HG03439 (cell line): ENCODE data around the gene C10orf105.

Experiments
- ATAC-seq: cut with Tn5 transposase; IDR thresholded peaks from one replicate; pipeline ENCODE4 v1.9.1; 2021; ENCODE audit warnings: mild to moderate bottlenecking, moderate library complexity; ENCODE audit not compliant: unreplicated experiment

The C10orf105 gene

DNA sequence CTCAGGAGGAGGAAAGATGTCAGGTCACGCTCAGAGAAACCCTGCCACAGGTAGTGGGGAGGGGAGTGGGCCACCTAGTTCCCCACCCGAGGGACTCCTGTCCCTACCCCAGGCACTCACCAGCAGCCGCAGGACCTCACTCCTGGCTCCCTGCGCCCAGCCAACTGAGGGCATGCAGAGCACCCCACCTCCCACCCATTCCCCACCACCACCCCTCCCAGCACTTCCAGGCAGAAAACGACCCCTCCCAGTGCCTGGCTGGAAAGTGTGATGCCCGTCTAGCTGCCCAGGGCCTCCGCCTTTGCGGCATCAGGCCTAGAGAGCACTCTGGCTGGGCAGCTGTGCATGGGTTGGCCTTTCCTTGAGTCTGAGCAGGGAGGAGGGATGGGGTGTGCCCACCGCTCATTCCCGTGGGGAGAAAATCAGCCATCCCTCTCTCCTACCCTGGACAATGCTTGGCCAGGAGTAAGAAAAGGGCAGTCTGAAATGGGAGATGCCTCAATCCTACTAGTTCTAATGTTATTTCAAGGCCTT lies 1.3 kb downstream of the C10orf105 start:
- ATAC-seq = no peak

DNA sequence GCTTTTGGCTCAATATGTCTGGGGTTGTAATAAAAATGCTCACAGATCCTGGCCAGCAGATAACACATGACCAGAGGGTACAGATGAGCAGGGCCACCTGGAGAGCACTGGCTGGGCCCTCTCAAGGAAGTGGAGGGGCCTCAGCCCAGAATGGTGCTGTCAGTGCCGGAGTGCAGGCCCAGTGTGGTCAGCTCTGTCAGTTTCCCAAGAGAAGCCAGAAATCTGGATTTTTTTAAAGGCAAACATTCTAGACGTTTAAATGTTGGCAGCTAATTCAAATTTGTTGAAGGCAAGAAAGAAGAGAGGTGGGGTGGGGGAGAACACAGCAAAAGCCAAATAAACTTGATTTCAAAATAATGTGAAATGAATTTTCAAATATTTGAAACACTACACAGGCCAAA lies 2.0 kb downstream of the C10orf105 start:
- no peak for ATAC-seq

DNA sequence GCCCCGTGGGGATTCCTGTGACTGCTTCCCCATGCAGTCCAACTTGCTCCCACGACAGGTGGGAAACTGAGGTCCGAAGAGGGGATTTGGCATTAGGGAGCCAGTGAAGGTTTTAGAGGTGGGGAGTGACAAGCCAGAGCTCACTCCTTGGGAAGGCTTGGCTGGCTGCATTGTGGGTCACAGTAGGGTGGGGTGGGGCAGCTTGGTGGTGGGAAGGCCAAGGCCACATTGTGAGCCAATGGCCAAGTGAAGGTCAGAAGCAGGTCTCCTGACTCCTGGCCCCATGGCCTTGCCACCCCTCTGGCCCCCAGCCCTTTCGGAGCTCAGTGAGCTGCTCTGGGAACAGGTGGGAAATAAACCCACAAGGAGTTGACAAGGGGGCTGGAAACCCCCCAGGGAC lies 2.5 kb downstream of the C10orf105 start:
- no peak for ATAC-seq

DNA sequence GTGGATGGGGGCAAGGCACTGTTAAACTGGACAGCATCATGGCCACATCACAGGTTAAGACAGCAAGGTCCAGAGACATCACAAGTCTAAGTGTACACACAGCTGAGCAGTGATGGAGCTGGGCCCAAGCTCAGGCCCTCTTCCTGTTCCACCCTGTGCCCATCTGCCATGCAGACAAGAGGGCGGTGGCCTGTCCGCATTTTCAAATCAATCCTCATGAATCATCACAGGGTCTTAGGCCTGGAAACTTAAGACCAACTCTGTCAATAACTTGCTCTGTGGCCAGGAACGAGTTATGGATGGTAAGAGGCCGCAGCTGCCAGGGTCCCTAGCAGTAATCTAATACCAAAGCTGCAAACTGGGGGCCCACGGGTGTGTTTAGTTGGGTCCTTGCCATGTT lies 3.2 kb downstream of the C10orf105 start:
- no peak for ATAC-seq

DNA sequence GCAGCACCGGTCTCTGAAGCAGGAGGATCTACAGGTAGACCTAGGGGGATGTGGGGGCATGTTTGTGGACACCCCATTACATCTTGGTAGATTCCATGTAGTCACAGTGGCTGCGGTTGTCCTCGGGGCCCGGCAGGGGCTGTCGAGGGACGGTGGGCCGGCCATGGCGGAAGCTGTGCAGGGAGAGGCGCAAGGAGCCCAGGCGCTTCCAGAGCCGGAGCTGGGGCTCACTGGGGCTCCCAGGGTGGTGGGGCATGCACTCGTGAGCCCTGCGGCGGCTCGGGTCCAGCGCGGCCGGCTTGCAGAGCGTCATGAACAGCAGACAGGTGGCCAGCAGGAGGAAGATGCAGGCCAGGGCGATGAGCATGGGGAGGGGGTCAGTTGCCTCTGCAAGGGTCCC lies 3.7 kb downstream of the C10orf105 start:
- no peak for ATAC-seq

DNA sequence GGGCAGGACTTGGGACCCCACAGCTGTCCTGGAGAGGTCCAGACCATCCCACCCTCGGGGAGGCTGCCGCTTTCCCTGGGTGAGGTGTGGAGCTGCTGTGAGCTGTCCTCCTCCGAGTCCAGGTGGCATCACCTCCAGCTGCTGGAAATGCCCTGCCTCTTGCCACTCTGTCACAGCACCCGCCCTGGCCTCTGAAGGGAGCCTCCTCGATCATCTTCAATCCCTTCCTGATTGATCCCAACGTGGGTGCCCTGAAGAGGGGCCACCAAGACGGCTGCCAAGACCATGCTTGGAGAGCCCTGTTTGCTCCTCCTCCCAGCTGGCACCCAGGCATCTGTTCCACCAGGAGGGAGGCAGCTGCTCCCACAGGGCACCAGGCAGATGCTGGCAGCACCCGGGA lies 4.6 kb downstream of the C10orf105 start:
- ATAC-seq = no peak

DNA sequence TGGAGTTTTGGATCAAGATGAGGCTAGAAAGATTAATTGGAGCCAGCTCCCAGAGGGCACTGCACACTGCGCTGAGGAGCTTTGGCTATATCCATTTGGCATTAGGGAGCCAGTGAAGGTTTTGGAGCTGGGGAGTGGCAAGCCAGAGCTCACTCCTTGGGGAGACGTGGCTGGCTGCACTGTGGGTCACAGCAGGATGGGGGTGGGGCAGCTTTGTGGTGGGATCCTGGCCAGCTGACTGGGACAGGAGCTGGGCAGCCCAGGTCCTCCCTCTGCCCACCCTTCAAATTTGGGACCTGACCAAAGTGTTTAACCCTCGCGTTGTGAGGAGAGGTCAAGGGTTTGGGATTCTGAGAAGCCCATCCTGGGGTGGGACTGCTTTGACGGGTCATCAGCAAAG lies 5.0 kb downstream of the C10orf105 start:
- ATAC-seq = no peak

DNA sequence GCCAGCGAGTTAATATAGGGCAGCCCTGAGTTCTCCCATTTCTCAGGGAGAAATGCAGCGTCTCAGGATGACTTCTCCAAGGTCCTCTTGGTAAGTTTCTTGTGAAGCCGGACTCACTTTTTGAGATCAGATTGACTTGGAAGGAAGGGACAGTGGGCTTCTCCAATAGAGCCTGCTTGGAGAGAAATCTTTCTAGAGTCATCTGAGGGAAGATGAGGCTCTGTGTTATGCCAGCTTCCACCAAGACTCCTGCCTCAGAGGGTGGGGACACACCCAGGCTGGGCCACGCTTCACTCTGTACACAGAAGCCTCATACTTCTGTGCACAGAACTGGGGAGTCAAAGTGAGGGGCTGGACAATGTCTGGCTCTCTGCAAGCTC lies 5.6 kb downstream of the C10orf105 start:
- no peak for ATAC-seq

DNA sequence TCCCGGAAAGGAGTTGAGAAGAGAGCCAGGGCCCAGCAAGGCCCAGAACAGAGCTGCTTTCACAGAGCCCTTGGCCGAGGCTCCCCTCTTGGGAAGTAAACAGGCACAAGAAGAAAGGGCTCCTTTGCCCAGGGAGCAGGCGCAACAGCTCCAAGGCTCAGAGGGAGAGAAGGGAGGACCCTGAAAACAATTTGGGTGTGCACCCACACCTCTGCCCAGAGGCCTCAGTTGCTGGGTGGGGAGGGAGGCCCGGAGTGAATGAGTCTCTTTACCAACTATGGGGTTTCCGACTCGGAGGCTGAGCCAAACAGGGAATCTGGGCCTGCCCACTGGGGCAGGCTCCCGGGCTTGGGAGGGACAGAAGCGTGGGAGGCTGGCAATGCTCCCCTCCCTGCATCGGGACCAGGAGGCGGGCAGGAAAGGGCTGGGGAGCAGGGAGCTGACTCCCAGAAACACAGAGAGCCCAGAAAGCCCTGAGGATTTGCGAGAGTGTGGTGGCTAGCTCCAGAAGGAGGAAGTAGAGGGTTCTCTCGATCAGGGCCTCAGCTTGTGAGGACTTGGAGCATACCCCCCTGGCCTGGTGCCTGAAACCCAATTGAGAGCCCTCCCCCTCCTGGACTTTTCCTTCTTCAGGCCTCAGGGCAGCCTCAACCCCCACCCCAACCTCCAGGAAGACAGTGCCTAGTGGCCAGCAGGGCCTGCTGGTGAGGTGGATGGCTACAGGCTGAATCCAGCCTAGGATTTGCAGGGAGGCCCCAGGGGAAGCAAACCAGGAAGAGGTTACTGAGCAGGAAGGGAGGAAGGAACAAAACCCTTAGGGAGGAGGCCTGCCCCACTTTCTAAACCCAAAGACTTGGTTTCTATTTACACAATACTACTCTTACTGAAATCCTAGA lies 6.2 kb downstream of the C10orf105 start:
- no peak for ATAC-seq

DNA sequence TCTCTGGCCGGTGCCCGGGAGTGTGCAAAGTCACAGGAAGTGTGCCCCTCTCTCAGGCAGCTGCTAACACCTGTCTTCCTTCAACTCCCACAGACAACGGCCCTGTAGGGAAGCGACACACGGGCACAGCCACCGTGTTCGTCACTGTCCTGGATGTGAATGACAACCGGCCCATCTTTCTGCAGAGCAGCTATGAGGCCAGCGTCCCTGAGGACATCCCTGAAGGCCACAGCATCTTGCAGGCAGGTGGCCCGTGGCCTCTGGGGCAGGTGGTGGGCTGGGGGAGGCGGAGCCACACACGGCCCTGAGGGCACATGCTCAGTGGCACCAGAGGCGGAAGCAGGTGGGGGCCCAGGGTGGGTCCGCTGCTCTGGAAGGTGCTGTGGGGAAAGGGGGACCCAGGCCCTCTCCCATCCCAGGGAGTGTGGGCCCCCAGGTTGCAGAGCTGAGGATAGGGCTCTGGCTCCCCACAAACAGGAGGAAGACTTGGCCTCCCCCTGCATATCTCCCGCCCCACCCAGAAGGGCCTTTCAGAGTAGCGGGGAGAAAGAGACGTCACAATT lies 6.9 kb downstream of the C10orf105 start:
- ATAC-seq = no peak

DNA sequence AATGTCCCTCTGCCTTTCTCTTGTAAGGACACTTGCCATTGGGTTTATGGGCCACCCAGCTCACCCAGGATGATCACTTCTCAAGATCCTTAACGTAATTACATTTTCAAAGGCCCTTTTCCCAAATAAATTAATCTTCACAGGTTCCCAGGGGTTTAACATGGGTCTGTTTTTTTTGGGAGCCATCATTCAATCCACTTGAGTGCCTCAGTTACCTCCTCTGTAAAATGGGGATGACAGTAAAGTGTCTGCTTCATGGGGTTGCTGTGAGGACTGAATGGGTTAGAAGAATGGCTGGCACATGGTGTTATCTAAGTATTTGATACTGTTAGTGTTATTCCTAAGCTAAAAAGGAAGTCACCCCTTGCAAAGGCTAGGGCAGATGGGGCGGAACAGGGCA lies 7.4 kb downstream of the C10orf105 start:
- ATAC-seq = no peak

DNA sequence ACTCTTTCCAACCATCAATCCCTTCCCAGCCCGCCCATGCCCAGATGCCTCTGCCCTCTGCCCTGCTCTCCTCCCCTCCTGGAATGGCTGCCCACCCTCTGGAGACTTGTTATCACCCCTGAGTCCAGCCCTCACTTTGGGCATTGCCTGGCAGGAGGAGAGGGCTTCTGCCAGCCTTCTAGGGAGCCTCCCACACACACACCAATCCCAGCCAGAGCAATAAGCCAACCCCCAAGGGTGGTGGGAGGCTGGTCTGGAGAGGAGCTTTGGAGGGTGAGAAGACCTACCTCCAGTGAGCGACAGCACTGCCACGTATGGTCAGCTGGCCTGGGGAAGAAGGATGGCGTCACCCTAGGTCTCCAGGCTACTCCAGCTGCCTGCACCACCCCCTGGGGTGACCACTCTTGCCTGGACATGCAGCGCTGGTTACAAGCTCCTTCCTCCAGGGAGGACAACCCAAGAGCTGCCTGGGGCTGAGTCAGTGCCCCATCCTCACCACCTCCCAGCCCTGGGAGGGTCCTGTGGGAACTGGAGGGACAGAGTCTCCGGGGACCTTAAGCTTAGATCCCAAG lies 8.4 kb downstream of the C10orf105 start:
- ATAC-seq = no peak

DNA sequence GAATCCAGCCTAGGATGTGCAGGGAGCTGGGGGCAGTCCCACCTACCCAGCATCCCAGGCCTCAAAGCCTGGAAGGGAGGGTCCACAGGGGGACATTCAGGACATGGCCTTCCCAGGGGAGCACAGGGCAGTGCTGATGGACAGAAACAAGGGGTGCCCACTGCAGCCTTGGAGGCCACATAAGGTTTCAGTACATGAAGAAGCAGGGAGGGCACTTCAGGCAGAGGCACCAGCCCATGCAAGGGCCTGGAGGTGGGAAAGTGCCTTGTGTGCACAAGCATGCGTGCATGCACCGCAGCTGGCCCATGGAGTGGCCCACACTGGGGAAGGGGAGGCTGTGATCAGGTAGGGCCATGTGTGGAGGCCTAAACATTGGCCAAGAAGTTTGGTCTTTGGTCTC lies 9.1 kb downstream of the C10orf105 start:
- ATAC-seq = no peak

DNA sequence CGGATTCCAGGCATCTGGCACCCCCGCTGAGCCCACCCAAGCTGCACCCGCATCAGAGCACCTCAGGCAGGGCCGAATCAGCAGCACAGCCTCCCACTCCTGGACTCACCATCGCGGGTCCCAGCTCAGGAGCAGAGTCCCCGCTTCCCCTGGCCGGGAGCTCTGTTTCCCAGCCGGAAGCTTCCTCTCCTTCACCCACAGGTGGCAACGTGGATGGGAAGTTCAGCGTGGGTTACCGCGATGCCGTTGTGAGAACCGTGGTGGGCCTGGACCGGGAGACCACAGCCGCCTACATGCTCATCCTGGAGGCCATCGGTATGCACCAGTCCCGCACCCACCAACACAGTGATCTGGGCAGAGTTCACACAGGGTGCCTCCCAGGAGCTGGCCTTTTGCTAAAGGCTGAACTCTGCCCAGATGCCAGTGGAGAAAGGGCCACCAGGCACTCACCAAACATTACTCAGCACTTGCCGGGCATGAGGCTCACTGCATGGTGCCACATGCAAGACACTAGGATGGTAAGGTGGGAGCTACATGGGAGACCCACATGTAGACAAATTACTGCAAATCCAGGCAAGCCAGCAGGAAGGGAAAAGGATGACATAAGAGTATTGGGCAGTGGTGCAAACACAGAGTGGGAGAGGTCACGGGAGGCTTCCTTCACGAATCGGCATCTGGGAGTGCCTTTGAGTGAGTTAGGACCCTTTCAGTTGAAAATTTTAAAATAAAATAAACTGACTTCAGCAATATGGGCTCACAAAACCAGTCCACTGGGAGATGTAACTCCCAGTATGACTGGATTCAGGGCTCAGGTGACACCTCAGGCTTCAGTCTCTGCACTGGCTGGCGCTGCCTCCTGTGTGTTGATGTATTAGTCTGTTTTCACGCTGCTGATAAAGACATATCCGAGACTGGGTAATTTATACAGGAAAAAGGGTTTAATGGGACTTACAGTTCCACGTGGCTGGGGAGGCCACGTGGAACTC lies 10.4 kb downstream of the C10orf105 start:
- no peak for ATAC-seq

DNA sequence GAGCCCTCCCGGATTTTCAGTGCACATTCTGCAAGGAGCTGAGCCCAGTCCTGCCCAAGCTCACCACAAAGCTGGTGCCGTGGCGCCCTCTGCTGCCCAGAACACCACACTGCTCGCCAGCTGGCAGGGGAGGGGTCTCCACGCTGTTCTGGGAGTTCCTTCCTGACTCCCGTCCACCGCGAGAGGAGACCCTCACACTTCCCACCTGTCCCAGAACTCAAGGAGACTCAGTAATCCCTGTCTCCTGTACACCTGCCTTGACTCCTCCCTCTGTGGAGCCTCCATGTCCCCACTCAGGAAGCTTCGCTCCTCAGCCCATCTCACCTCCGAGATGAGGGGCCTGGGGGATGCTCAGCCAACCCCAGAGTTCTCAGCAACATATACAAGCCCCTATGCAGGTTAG lies 11.3 kb downstream of the C10orf105 start:
- no peak for ATAC-seq

DNA sequence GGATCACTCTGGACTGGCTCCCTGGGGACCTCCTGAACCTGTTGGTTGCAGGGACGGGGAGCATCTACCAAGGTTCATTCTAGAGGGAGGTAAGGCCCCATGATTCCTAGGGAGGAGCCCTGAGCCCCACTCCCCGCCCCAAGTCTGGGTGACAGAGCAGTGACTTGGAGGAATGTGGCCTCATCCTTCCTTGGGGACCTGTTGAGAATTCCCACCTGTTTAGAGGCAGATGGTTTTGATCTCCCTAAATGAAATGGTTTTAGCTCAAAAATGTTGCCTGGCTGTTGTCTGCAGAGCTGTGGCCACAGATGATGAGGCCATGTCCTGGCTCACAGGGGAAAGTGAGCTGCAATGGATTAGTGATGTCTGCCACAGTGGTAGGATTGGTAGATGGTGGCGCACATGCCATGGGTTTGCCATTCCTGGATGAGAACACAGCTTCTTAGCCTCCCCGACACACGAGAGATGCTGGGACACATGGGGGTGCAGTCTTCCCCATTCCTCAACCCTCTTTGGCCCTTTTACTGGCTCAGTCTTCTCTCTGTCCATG lies 12.3 kb downstream of the C10orf105 start:
- ATAC-seq = no peak

DNA sequence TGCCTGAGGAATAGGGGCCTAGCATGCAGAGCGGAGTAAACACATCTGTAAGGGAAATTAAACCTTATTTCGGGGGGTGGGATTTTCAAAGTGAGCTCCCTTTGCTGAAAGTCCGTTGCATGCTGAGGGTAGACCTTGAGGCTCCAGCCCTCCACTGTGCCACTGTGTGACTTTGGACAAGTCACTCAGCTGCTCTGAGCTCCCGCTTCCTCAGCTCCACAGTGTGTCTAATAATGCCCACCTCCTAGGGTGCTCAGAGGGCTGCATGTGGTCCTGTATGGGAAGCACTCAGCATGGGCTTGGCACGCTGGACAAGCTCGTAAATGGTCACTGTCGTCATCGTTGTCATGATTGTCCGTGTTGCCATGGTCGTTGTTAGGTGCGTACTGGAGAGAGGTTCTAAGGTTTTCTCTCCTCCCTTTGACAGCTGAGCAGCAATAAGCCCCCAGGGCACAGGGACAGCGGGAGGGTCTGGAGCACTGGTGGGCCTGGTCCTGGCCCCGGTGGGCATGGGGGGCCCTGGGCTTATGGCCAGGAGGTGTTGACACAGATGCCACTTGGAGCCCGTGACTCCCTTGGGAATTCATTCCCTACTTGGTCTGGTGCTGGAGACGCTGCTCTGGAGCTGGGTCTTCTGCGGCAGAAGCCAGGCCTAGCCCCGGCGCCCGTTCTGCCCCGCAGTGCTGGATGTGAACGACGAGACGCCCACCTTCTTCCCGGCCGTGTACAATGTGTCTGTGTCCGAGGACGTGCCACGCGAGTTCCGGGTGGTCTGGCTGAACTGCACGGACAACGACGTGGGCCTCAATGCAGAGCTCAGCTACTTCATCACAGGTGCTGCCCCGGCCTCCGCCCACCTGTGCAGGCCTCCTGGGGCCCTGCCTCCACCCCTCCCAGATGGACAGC lies 13.1 kb downstream of the C10orf105 start:
- ATAC-seq = no peak

DNA sequence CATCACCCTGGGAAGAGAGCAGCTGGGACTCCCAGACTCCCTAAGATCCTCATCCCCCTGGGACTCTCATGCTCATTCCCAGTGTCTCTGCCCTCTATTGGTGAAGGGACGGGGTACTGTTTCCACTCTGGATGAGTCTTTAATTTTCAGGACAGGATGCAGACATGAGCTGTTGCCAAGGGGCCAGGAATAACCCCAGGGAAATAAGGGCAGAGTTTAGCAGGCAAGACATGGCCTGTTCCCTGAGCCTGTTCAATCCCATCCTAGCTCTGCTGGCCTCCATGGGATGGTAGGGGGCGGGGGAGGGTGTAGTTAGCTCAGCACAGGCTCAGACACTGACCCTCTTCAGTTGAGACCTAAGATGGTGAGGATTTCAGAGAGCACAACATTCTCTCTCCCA lies 14.0 kb downstream of the C10orf105 start:
- ATAC-seq = no peak

DNA sequence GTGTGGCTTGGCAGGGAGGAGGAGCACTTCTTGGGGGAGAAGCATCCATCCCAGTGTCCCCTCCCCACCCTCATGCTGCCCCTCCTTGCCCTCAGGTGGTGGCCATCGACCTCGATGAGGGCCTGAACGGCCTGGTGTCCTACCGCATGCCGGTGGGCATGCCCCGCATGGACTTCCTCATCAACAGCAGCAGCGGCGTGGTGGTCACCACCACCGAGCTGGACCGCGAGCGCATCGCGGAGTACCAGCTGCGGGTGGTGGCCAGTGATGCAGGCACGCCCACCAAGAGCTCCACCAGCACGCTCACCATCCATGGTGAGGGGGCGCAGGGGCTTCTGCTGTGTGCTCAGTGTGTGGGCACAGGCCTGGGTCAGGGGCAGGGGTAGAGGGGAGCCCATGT lies 14.8 kb downstream of the C10orf105 start:
- no peak for ATAC-seq

DNA sequence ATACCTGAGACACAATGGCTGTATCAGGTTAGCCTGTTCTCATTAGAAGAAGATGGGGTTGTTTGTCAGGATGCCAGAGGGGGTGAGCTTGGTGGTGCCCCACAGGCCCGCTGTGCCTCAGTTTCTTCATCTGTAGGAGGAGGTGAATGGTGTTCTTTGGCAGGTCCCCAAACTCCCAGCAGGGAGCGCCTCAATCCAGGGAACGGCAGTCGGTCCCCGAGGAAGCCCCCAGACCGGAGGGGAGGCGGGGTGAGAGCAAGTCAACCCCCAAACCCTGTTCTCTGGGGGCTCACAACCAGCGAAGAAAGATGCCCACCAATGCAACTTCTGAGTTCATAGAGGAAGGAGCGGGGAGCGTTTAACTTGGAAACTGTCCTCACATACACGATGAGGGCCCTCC lies 16.0 kb downstream of the C10orf105 start:
- no peak for ATAC-seq
